ENCODE measurements around the gene GSK3A.

Gene GSK3A

GRCh38 chr19:42189133-42189532 lies 53.3 kb downstream of the GSK3A start:
- no peak overlapping the region for H3K4me3 ChIP-seq (replicated peaks in 1 of 2; ENCODE audit: low read depth in 2 of 2, low read length in 2 of 2)
- no peak for DNase-seq (ENCODE audit: low read depth in 2 of 2)
- TF ChIP-seq, protein P1, sequence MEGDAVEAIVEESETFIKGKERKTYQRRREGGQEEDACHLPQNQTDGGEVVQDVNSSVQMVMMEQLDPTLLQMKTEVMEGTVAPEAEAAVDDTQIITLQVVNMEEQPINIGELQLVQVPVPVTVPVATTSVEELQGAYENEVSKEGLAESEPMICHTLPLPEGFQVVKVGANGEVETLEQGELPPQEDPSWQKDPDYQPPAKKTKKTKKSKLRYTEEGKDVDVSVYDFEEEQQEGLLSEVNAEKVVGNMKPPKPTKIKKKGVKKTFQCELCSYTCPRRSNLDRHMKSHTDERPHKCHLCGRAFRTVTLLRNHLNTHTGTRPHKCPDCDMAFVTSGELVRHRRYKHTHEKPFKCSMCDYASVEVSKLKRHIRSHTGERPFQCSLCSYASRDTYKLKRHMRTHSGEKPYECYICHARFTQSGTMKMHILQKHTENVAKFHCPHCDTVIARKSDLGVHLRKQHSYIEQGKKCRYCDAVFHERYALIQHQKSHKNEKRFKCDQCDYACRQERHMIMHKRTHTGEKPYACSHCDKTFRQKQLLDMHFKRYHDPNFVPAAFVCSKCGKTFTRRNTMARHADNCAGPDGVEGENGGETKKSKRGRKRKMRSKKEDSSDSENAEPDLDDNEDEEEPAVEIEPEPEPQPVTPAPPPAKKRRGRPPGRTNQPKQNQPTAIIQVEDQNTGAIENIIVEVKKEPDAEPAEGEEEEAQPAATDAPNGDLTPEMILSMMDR (IDR thresholded peaks at IDR 0.05; ENCODE audit: low read depth, low read length) = no peak

- TF ChIP-seq, protein P1 (IDR thresholded peaks at IDR 0.05; ENCODE audit: low read depth, low read length) = no peak
- no peak for DNase-seq (ENCODE audit: low read depth in 2 of 2)
- H3K4me3 ChIP-seq (replicated peaks in 1 of 2; ENCODE audit: low read depth in 2 of 2, low read length in 2 of 2) = no peak overlapping the region
Measured at GRCh38 chr19:42188665-42189064, 53.7 kb downstream of the GSK3A start.

GRCh38 chr19:42185277-42185676 lies 57.1 kb downstream of the GSK3A start:
- H3K4me3 ChIP-seq (replicated peaks in 1 of 2; ENCODE audit: low read depth in 2 of 2, low read length in 2 of 2) = no peak overlapping the region
- TF ChIP-seq, protein P1 (IDR thresholded peaks at IDR 0.05; ENCODE audit: low read depth, low read length) = no peak
- peak; percentile 18 to 32 for DNase-seq (ENCODE audit: low read depth in 2 of 2)

DNA sequence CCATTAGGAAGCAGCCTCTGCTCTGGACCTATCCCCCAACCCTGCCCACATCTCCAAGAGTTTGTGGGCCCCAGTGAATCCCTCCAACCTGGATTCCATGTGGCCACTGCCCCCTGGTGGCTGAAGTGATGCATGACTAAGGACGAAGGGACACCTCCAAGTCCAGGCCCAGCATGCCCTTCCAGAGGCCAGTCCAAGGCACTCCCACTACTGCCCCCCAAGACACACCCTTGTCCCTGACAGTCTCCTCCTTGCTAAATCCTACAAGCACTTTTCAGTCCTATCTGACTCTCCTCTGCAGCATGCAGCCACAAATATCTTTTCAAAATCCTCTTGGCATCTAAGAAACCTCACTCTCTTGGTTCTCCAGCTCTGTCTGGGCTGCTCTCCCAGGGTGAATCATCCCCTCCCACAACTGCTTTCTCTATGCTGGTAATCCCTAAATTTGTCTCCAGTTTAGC lies 58.0 kb downstream of the GSK3A start:
- TF ChIP-seq, protein P1 (IDR thresholded peaks at IDR 0.05; ENCODE audit: low read depth, low read length) = peak; percentile 92
- peak; percentile 87 to 90 for DNase-seq (ENCODE audit: low read depth in 2 of 2)
- H3K4me3 ChIP-seq (replicated peaks in 1 of 2; ENCODE audit: low read depth in 2 of 2, low read length in 2 of 2) = no peak overlapping the region
